SK-N-MC (cell line): Measurements from ENCODE around the gene ZNF638.
A peak's percentile ranks its signal among the peaks of the same experiment; 100 is the strongest.

ENCODE experiments used
- DNase-seq: peaks from one replicate; pipeline ENCODE4 v3.0.0-alpha.2; 2011; ENCODE audit warnings: low read depth, low spot score
- H3K27ac ChIP-seq: fragments of 200-600 bp; sonication (generic); 2 replicates; pipeline ENCODE4 v1.5.1; 2016; ENCODE audit warnings: mixed run types
- H3K36me3 ChIP-seq: fragments of 200-600 bp; sonication (generic); 2 replicates; pipeline ENCODE4 v1.6.1; 2017; ENCODE audit warnings: antibody characterized with exemption, low read length, mixed read lengths; ENCODE audit not compliant: insufficient read depth
- H3K4me3 ChIP-seq: fragments of 200-600 bp; sonication (generic); 2 replicates; pipeline ENCODE4 v1.5.1; 2016
- H3K9ac ChIP-seq: fragments of 200-600 bp; sonication (generic); 2 replicates; pipeline ENCODE4 v1.8.0; 2017; ENCODE audit warnings: mixed run types, mixed read lengths; ENCODE audit not compliant: insufficient read length
- H3K9me3 ChIP-seq: fragments of 200-600 bp; sonication (generic); 2 replicates; pipeline ENCODE4 v1.6.1; 2017; ENCODE audit warnings: low read depth, mild to moderate bottlenecking, antibody characterized with exemption, low read length, moderate library complexity, mixed read lengths
- EZH2 ChIP-seq: fragments of 200-600 bp; sonication (generic); IDR thresholded peaks from one replicate; pipeline ENCODE4 v1.6.1; 2017; ENCODE audit warnings: antibody characterized with exemption
- FOXP2 ChIP-seq: optimal IDR thresholded peaks from 2 replicates; pipeline ENCODE3; 2011; ENCODE audit warnings: mild to moderate bottlenecking, moderate library complexity; ENCODE audit not compliant: insufficient read depth; ENCODE audit errors: extremely low read length, control extremely low read depth
- POLR2AphosphoS5 ChIP-seq: IDR thresholded peaks from 2 replicates; pipeline ENCODE4 v1.6.1; 2012; ENCODE audit warnings: mild to moderate bottlenecking, low read depth, low read length, borderline replicate concordance

The ZNF638 gene

GRCh38 chr2:71331581-71332434 lies at the start of gene ZNF638:
Gene ZNF638, plus strand, starts transcription at chr2:71331782. Its CDS starts 17,173 bp downstream, at chr2:71348955.
- H3K4me3 ChIP-seq = peak within 1 kb of the TSS; percentile 100
- H3K36me3 ChIP-seq = peaks cover 35% of the 10 kb centered on the region
- H3K27ac ChIP-seq = peak within 1 kb of the TSS; percentile 92
- H3K9ac ChIP-seq = peak within 1 kb of the TSS; percentile 98
- peak; percentile 56 for DNase-seq
- TF ChIP-seq POLR2AphosphoS5 (peak; percentile 95), FOXP2 (no peak)
- no peaks in the 10 kb centered on the region for H3K9me3 ChIP-seq

DNA sequence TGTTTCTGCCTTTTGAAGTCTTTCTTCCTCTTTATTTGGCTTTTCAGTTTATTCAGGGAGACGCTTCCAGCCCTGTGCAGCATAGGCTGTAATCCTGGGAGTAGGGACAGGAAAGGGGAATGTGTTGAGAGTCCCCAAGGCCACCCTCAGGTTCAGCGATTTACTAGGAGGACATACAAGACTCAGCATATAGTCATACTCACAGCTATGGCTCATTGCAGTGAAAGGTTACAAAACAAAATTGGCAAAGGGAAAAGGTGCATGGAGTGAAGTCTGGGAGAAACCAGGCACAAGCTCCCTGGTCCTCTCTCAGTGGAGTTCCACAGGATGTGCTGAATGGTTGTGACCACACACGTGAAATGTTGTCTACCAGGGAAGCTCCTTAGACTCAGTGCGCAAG lies 49.6 kb upstream of the ZNF638 start:
- no peak for TF ChIP-seq POLR2AphosphoS5
- no peak for TF ChIP-seq EZH2
- TF ChIP-seq FOXP2 = no peak
- Histone ChIP-seq H3K9ac (no peak overlapping the region), H3K27ac (no peak overlapping the region), H3K9me3 (no peaks in the 10 kb centered on the region), H3K4me3 (no peak overlapping the region), H3K36me3 (no peaks in the 10 kb centered on the region)
- no peak for DNase-seq

DNA sequence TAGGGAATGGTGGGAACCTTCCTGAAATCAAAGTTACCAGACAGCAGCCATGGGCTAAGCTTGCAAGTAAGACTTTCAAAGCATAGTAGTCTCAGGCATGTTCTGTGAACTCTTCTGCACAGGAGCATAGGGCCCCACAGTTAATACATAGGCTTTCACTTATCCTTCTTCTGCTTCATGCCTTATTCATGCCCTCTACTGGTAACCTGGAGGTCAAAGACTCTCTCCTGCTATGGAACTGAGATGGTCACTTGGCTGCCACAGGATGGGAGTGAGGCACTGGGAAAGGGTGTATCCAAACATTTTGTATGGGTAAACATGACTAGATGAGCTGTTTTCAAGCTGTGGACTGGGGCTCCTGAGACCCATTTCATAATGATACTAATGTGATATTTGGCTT lies 49.1 kb upstream of the ZNF638 start:
- Histone ChIP-seq H3K9me3 (no peaks in the 10 kb centered on the region), H3K27ac (no peak overlapping the region), H3K9ac (no peak overlapping the region), H3K4me3 (no peak overlapping the region), H3K36me3 (no peaks in the 10 kb centered on the region)
- no peak for TF ChIP-seq POLR2AphosphoS5
- DNase-seq = no peak

DNA sequence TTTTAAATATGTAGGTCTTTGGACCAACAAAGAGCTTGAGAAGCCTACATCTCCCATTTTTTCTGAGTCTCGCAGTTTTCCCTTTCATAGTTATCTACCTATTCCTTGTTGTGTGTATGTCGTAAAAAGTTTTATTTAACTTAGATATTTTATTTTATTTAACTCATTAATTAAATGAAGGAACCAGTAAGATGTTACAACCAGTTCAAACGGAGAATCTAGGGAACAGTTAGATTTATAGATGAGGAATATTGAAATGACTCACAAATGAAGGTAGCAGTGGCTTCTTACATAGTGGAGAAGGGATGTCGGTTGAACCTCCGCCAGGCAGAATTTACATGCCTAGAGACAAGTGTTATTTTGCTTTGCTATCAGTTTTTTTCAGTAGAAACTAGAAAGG lies 48.5 kb upstream of the ZNF638 start:
- Histone ChIP-seq H3K36me3 (no peaks in the 10 kb centered on the region), H3K9me3 (no peaks in the 10 kb centered on the region), H3K4me3 (no peak overlapping the region), H3K9ac (no peak overlapping the region), H3K27ac (no peak overlapping the region)
- no peak for TF ChIP-seq EZH2
- TF ChIP-seq POLR2AphosphoS5 = no peak
- no peak for TF ChIP-seq FOXP2
- DNase-seq = no peak

- no peak for TF ChIP-seq EZH2
- TF ChIP-seq POLR2AphosphoS5 = no peak
- TF ChIP-seq FOXP2 = no peak
- Histone ChIP-seq H3K9ac (no peak overlapping the region), H3K9me3 (no peaks in the 10 kb centered on the region)
These were observed 45.9 kb upstream of the ZNF638 start for GRCh38 chr2:71285706-71286105.

GRCh38 chr2:71291398-71291797 lies 40.2 kb upstream of the ZNF638 start:
- no peak for TF ChIP-seq EZH2
- TF ChIP-seq FOXP2 = no peak
- TF ChIP-seq POLR2AphosphoS5 = no peak
- DNase-seq = no peak
- Histone ChIP-seq H3K27ac (no peak overlapping the region), H3K9ac (no peak overlapping the region), H3K36me3 (no peaks in the 10 kb centered on the region), H3K9me3 (no peaks in the 10 kb centered on the region), H3K4me3 (no peak overlapping the region)

More at GRCh38 chr2:71285706-71286105, 45.9 kb upstream of the ZNF638 start:
- H3K36me3 ChIP-seq = no peaks in the 10 kb centered on the region
- H3K4me3 ChIP-seq = no peak overlapping the region
- H3K27ac ChIP-seq = no peak overlapping the region
- DNase-seq = no peak

DNA sequence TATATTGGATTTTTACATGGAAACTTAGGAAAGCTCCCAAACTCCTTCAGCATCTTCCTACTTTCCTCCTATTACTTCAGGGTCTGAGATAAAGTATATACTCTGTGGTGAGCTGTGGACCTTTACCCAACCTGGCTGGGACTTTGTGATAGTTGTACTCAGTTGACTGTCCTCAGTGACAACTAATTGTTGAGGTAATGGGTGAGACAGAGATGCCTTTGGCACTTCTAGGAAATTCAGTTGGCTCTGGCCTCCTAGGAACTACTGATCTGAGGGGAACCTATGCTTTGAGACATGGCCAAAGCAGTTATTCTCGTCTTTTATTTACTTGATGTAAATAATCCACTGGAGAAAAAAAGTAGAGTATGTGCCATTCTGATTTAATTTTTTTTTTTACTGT lies 39.4 kb upstream of the ZNF638 start:
- Histone ChIP-seq H3K9me3 (no peaks in the 10 kb centered on the region), H3K4me3 (no peak overlapping the region), H3K27ac (no peak overlapping the region), H3K9ac (no peak overlapping the region), H3K36me3 (no peaks in the 10 kb centered on the region)
- TF ChIP-seq FOXP2 = no peak
- no peak for TF ChIP-seq POLR2AphosphoS5
- no peak for TF ChIP-seq EZH2
- no peak for DNase-seq

DNA sequence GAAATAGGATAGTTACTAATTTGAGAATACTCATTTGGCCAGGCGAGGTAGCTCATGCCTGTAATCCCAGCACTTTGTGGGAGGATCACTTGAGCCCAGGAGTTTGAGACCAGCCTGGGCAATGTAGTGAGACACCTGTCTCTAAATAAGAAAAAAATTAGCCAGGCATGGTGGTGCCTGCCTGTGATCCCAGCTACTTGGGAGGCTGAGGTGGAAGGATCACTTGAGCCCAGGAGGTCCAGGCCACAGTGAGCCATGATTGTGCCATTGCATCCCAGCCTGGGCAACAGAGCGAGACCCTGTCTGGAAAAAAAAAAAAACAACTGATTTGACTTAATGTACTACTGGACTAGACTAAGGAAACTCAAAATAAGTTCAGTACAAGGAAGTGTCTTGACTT lies 32.7 kb upstream of the ZNF638 start:
- H3K9ac ChIP-seq = no peak overlapping the region
- DNase-seq = no peak
- H3K27ac ChIP-seq = no peak overlapping the region
- H3K4me3 ChIP-seq = no peak overlapping the region
- no peaks in the 10 kb centered on the region for H3K36me3 ChIP-seq
- TF ChIP-seq EZH2 (no peak), POLR2AphosphoS5 (no peak), FOXP2 (no peak)
- no peaks in the 10 kb centered on the region for H3K9me3 ChIP-seq

GRCh38 chr2:71299507-71299906 lies 32.1 kb upstream of the ZNF638 start:
- H3K9me3 ChIP-seq = no peaks in the 10 kb centered on the region
- H3K9ac ChIP-seq = no peak overlapping the region
- no peak overlapping the region for H3K27ac ChIP-seq
- DNase-seq = no peak
- H3K36me3 ChIP-seq = no peaks in the 10 kb centered on the region
- TF ChIP-seq FOXP2 (no peak), POLR2AphosphoS5 (no peak), EZH2 (no peak)
- H3K4me3 ChIP-seq = no peak overlapping the region
